Endometrial microvascular endothelial cells (primary cell): ENCODE measurements around the gene FLT4. TPM values are rescaled to one million over a fixed set of nuclear protein-coding genes. Genes with fewer than 3 reads are reported as not detected.

Experiments
- in situ Hi-C: cut with HindIII; loops from 2 replicates; pipeline ENCODE4 v1.10.0; 2017; ENCODE audit warnings: low sequenced_read_pairs, low pct_unique_long_range_greater_than_20kb; ENCODE audit errors: inconsistent ontology term
- total RNA-seq: library from RNA; depleted of rRNA; stranded (reverse); fragments of >200 nt; gene quantifications from one replicate; pipeline ENCODE4 v1.2.3, GENCODE V29; 2015; ENCODE audit errors: inconsistent ontology term

The FLT4 gene
- total RNA-seq, 1 donor from 2014 or later = 33.5 TPM

GRCh38 chr5:180586204-180586603 is 63.2 kb downstream of the FLT4 start:
- in situ Hi-C loops = no loop called here

GRCh38 chr5:180583738-180584137 is 65.7 kb downstream of the FLT4 start:
- in situ Hi-C loops = no loop called here

- in situ Hi-C loops = no loop called here
Observed at GRCh38 chr5:180580681-180581080, 68.7 kb downstream of the FLT4 start.

GRCh38 chr5:180575571-180575970 is 73.8 kb downstream of the FLT4 start:
- in situ Hi-C loops = no loop called here

- in situ Hi-C loops = no loop called here
Observed at GRCh38 chr5:180568914-180569313, 80.5 kb downstream of the FLT4 start.

GRCh38 chr5:180563994-180564393 is 85.4 kb downstream of the FLT4 start:
- in situ Hi-C loops = no loop called here

- in situ Hi-C loops = no loop called here
Observed at GRCh38 chr5:180558232-180558631, 91.2 kb downstream of the FLT4 start.

- in situ Hi-C loops = no loop called here
Observed at GRCh38 chr5:180557217-180557809, 92.1 kb downstream of the FLT4 start.

GRCh38 chr5:180555168-180555921 is 94.1 kb downstream of the FLT4 start:
- in situ Hi-C loops = no loop called here

GRCh38 chr5:180553530-180553929 is 95.9 kb downstream of the FLT4 start:
- in situ Hi-C loops = no loop called here

Other genes starting within 250 kb of the FLT4 start
- gene CNOT6, start 155.2 kb downstream of the FLT4 start, total RNA-seq = 16.2 TPM
- gene SCGB3A1, start 58.1 kb downstream of the FLT4 start, total RNA-seq = not detected
- not detected for gene OR2Y1, start 90.5 kb upstream of the FLT4 start, total RNA-seq
- 146 TPM for gene MGAT1, start 153.2 kb upstream of the FLT4 start, total RNA-seq
- 5.4 TPM for gene ZFP62, start 211.7 kb upstream of the FLT4 start, total RNA-seq
- not detected for gene BTNL8, start 249.6 kb upstream of the FLT4 start, total RNA-seq